ENCODE measurements around the gene CFAP119.

Gene CFAP119

DNA sequence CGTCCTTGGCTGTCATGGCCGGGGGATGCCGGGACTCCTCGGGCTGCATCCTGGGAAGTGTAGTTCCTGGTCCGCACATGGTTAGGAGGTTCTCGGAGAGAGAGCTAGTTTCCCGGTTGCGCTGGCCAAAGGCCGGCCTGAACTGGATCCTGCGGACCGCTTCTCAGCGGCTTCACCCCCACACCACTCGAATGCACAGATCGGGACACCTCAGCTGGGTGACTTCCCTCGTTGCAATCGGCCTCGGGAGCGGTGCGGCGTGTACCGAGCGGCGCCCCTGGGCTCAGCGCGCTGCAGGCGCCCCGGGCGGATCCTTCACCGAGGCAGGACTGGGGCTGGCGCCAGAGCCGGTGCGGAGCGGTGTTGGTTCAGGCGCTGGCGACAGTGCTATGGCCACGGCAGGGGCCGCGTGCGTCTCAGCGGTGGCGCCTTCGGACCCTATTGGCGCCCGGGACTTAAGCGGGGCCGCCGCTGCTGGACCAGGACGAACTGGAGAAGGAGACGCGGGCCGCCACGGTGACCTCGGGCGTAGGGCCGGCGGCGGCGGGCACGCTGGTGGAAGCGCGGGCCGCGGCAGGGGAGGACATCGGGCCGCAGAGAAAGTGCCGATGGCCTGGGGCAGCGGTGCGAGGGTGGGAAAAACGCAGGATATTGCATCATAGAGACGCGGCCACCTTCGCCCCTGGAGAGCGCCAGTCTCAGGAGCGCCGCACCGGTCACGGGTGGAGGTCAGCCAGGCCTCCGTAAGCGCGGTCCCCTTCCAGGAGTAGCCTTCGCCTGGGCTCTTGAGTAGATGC, 13.7 kb upstream of the CFAP119 start:
- Histone ChIP-seq H2AFZ (peak overlapping the region; percentile 82), H3K4me2 (ENCODE audit: low read length) (peak overlapping the region; percentile 88), H3K9me3 (ENCODE audit: control insufficient read depth, low read length) (no peaks in the 10 kb centered on the region), H3K4me3 (ENCODE audit: low read depth, low read length) (peak overlapping the region; percentile 69), H3K4me1 (peaks cover 31% of the 10 kb centered on the region), H3K27me3 (ENCODE audit: control insufficient read depth, insufficient read depth, low read length) (no peaks in the 10 kb centered on the region), H3K79me2 (no peaks in the 10 kb centered on the region), H3K9ac (peak overlapping the region; percentile 16), H3K36me3 (ENCODE audit: control insufficient read depth, insufficient read depth, low read length) (no peaks in the 10 kb centered on the region), H3K27ac (peak overlapping the region; percentile 83)
- no peak for TF ChIP-seq CTCF (IDR thresholded peaks at IDR 0.05)

- Histone ChIP-seq H3K4me3 (ENCODE audit: low read depth, low read length) (peak overlapping the region; percentile 69), H3K79me2 (no peaks in the 10 kb centered on the region), H3K9me3 (ENCODE audit: control insufficient read depth, low read length) (no peaks in the 10 kb centered on the region), H2AFZ (peak overlapping the region; percentile 82), H3K27ac (peak overlapping the region; percentile 83), H3K27me3 (ENCODE audit: control insufficient read depth, insufficient read depth, low read length) (no peaks in the 10 kb centered on the region), H3K9ac (no peak overlapping the region), H3K4me2 (ENCODE audit: low read length) (peak overlapping the region; percentile 88), H3K36me3 (ENCODE audit: control insufficient read depth, insufficient read depth, low read length) (no peaks in the 10 kb centered on the region), H3K4me1 (peaks cover 31% of the 10 kb centered on the region)
- no peak for TF ChIP-seq CTCF (IDR thresholded peaks at IDR 0.05)
Observed at GRCh38 chr16:30775131-30775391, 13.2 kb upstream of the CFAP119 start.

DNA sequence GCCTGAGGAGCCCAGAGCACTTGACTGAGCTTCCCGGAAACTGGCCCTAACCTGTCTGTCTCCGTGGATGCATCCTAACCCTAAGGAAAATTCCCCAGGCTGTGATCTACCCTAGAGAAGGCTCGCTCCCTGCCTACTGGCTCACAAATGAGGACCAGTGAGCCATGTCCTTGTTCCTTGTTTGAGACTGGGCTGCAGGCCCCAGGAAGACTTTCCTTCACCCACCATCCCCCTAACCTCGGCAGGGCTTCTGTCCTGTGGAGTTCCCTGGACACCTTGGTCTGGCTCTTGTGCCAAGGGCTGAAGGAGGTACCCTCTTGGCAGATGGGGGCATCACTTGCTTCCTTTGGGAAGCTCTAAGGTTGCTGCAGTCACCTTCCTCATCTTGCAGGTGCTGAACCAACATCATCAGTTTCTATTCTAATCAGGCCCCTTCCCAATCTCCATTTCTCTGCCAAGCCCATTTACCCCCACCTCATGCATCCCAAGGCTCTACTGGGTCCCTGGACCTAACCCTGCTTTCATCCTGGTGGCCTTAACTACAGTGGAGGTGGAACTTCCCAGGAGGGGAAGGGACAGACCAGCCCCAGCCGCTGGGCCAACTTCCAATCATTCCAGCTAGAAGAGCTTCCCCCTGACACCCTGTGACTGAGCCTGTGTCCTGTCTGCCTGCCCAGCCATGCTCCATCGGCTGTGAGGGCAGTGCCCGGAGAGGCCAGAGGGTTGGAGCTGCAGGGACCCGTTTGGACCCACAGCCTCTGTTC, 12.7 kb upstream of the CFAP119 start:
- Histone ChIP-seq H3K36me3 (ENCODE audit: control insufficient read depth, insufficient read depth, low read length) (no peaks in the 10 kb centered on the region), H3K4me3 (ENCODE audit: low read depth, low read length) (peak overlapping the region; percentile 69), H3K4me2 (ENCODE audit: low read length) (peak overlapping the region; percentile 88), H3K27me3 (ENCODE audit: control insufficient read depth, insufficient read depth, low read length) (no peaks in the 10 kb centered on the region), H3K27ac (peak overlapping the region; percentile 83), H3K9ac (no peak overlapping the region), H3K4me1 (peaks cover 31% of the 10 kb centered on the region), H2AFZ (peak overlapping the region; percentile 82), H3K9me3 (ENCODE audit: control insufficient read depth, low read length) (no peaks in the 10 kb centered on the region), H3K79me2 (no peaks in the 10 kb centered on the region)
- no peak for TF ChIP-seq CTCF (IDR thresholded peaks at IDR 0.05)

DNA sequence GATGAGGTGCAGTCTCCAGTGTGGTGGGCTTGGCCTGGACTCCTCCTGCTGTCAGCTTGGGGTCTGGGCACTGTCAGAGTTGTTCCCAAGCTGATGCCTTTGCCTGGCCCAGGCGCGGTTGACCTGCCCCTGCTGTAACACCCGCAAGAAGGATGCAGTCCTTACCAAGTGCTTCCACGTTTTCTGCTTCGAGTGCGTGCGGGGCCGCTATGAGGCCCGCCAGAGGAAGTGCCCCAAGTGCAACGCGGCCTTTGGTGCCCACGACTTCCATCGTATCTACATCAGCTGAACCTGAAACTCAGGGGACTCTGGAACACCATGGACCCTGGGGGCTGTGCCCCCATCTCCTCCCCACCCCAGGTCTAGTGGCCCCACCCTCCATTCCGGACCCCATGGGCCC, 12.0 kb upstream of the CFAP119 start:
- Histone ChIP-seq H3K36me3 (ENCODE audit: control insufficient read depth, insufficient read depth, low read length) (no peaks in the 10 kb centered on the region), H3K27me3 (ENCODE audit: control insufficient read depth, insufficient read depth, low read length) (no peaks in the 10 kb centered on the region), H3K4me2 (ENCODE audit: low read length) (no peak overlapping the region), H3K27ac (no peak overlapping the region), H3K9ac (no peak overlapping the region), H3K9me3 (ENCODE audit: control insufficient read depth, low read length) (no peaks in the 10 kb centered on the region), H3K4me1 (peaks cover 28% of the 10 kb centered on the region), H2AFZ (no peak overlapping the region), H3K4me3 (ENCODE audit: low read depth, low read length) (peak overlapping the region; percentile 1), H3K79me2 (no peaks in the 10 kb centered on the region)
- TF ChIP-seq CTCF (IDR thresholded peaks at IDR 0.05), result no peak
